ENCODE results near the gene NDE1. TPM values are rescaled to one million over a fixed set of nuclear protein-coding genes. Genes with fewer than 3 reads are reported as not detected.

NDE1 gene
- total and polyA plus RNA-seq, 2 donors (not counting 3 experiments of a cell fraction or from before 2014, with no cell fraction given) = 28.0 to 90.2 TPM

DNA sequence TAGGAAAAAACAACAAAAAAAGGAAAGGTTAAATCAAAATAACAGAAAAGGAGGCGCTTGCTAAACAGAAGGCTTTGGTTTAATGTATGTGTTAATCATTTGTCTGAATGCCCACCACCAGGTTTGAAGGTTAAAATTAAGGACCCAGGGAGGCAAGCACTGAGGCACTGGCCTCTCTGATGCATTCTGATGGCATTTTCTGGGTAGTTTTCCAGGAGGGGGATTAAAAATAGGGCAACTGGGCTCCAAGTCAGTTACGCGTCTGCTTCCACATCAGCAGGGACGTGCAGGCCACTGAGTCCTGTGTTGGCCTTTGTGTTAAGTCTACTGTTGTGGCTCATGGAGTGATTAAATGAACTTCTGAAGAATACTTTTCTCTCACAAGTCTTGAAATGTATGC lies 34.0 kb upstream of the NDE1 start:
- no peak for DNase-seq (ENCODE audit: low read depth, low spot score)
- intact Hi-C loops (cut with micrococcal nuclease) = no loop called here
- no peaks in the 10 kb centered on the region for H4K20me1 ChIP-seq (replicated peaks; ENCODE audit: control insufficient read depth, extremely low read depth, insufficient read depth, low read length)
- H2AFZ ChIP-seq (ENCODE audit: low read depth, low read length) = no peak overlapping the region
- H3K36me3 ChIP-seq (ENCODE audit: control insufficient read depth in 2 of 2, extremely low read depth in 1 of 2, insufficient read depth in 2 of 2, low read length in 2 of 2) = peaks cover 30 to 40% of the 10 kb centered on the region in 2 experiments
- TF ChIP-seq POLR2A (IDR thresholded peaks at IDR 0.05; ENCODE audit: low read depth, low read length) (no peak), GATA2 (IDR thresholded peaks at IDR 0.05; ENCODE audit: insufficient read depth, insufficient read length, low read depth, low read length) (no peak), EZH2 (IDR thresholded peaks at IDR 0.05; ENCODE audit: borderline replicate concordance, low read depth, low read length, severe bottlenecking) (no peak), MYC (IDR thresholded peaks at IDR 0.05; ENCODE audit: low read depth, low read length) (no peak), POLR2AphosphoS5 (IDR thresholded peaks at IDR 0.05; ENCODE audit: insufficient read depth, low read depth, low read length) (no peak), FOS (IDR thresholded peaks at IDR 0.05; ENCODE audit: borderline replicate concordance, insufficient read depth, low read length) (no peak), JUN (IDR thresholded peaks at IDR 0.05; ENCODE audit: borderline replicate concordance, insufficient read depth, insufficient read length, low read depth) (no peak)
- TF ChIP-seq, protein P1, sequence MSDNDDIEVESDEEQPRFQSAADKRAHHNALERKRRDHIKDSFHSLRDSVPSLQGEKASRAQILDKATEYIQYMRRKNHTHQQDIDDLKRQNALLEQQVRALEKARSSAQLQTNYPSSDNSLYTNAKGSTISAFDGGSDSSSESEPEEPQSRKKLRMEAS (IDR thresholded peaks at IDR 0.05; ENCODE audit: insufficient read depth, insufficient read length) = no peak
- TF ChIP-seq, protein P2, sequence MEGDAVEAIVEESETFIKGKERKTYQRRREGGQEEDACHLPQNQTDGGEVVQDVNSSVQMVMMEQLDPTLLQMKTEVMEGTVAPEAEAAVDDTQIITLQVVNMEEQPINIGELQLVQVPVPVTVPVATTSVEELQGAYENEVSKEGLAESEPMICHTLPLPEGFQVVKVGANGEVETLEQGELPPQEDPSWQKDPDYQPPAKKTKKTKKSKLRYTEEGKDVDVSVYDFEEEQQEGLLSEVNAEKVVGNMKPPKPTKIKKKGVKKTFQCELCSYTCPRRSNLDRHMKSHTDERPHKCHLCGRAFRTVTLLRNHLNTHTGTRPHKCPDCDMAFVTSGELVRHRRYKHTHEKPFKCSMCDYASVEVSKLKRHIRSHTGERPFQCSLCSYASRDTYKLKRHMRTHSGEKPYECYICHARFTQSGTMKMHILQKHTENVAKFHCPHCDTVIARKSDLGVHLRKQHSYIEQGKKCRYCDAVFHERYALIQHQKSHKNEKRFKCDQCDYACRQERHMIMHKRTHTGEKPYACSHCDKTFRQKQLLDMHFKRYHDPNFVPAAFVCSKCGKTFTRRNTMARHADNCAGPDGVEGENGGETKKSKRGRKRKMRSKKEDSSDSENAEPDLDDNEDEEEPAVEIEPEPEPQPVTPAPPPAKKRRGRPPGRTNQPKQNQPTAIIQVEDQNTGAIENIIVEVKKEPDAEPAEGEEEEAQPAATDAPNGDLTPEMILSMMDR (IDR thresholded peaks at IDR 0.05; ENCODE audit: extremely low read depth in 1 of 2, insufficient read depth in 1 of 2, low read depth in 1 of 2, low read length in 2 of 2) = no peak
- BruUV-seq (replicated peaks) = no TSS peak
- CTCF ChIA-PET = no interaction called here
- no peak overlapping the region for H3K27ac ChIP-seq (ENCODE audit: insufficient read depth, low read depth, low read length)
- H3K27me3 ChIP-seq (ENCODE audit: control insufficient read depth in 2 of 2, insufficient read depth in 2 of 2, low read length in 2 of 2) = no peaks in the 10 kb centered on the region
- H3K4me3 ChIP-seq (replicated peaks in 1 of 3; ENCODE audit: insufficient read depth in 1 of 3, low read depth in 1 of 3, low read length in 3 of 3) = no peak overlapping the region
- no peaks in the 10 kb centered on the region for H3K79me2 ChIP-seq (ENCODE audit: control insufficient read depth, insufficient read depth, low read length)
- dilution Hi-C loops (cut with MboI; ENCODE audit: extremely low pct_ligation_motif_present, low sequenced_read_pairs) = no loop called here
- no peaks in the 10 kb centered on the region for H3K9me3 ChIP-seq (replicated peaks; ENCODE audit: control insufficient read depth, insufficient read depth, low read length)
- no peak overlapping the region for H3K4me2 ChIP-seq (ENCODE audit: insufficient read depth, low read length)
- no peak overlapping the region for H3K9ac ChIP-seq (replicated peaks; ENCODE audit: extremely low read depth, insufficient read depth, low read length)
- POLR2A ChIA-PET = no interaction called here
- H3K9me1 ChIP-seq (replicated peaks; ENCODE audit: control insufficient read depth, extremely low read depth, insufficient read depth, low read length) = no peaks in the 10 kb centered on the region
- no peaks in the 10 kb centered on the region for H3K4me1 ChIP-seq (ENCODE audit: control insufficient read depth, extremely low read depth, insufficient read depth, low read length)
- FAIRE-seq = no peak

Measured in endothelial cell of umbilical vein (primary cell).